Measurements from ENCODE around the gene PRSS16.

GRCh38 chr6:27268803-27269202 is 21.3 kb downstream of the PRSS16 start:
- TF ChIP-seq ZNF274 (IDR thresholded peaks at IDR 0.05; ENCODE audit: low read depth, low read length) (no peak), SUZ12 (IDR thresholded peaks at IDR 0.05; ENCODE audit: extremely low read depth, insufficient read depth, insufficient read length) (no peak)

Data from NT2/D1 (cell line).